Osteocyte (in vitro differentiated cells): ENCODE data around the gene TAF6L. TPM values are rescaled to one million over a fixed set of nuclear protein-coding genes. Genes with fewer than 3 reads are reported as not detected.
"Not testable (repeated sequence)": the region's sequence is repeated elsewhere in the genome, so short reads cannot be mapped to it uniquely, and the experiment has no call there.

Source experiments
- DNase-seq: peaks from one replicate; pipeline ENCODE4 v3.0.0; 2021; ENCODE audit warnings: mixed read lengths; ENCODE audit not compliant: unreplicated experiment; ENCODE audit errors: extremely low spot score
- H3K27ac Mint-ChIP-seq: one replicate; pipeline ENCODE4 v1.8.0; 2021; ENCODE audit warnings: mild to moderate bottlenecking, mixed read lengths; ENCODE audit not compliant: unreplicated experiment
- H3K27me3 Mint-ChIP-seq: one replicate; pipeline ENCODE4 v1.8.0; 2021; ENCODE audit warnings: mixed read lengths; ENCODE audit not compliant: unreplicated experiment
- H3K36me3 Mint-ChIP-seq: one replicate; pipeline ENCODE4 v1.8.0; 2021; ENCODE audit warnings: mixed read lengths; ENCODE audit not compliant: unreplicated experiment
- H3K4me1 Mint-ChIP-seq: one replicate; pipeline ENCODE4 v1.8.0; 2021; ENCODE audit warnings: mixed read lengths; ENCODE audit not compliant: unreplicated experiment
- H3K4me3 Mint-ChIP-seq: one replicate; pipeline ENCODE4 v1.8.0; 2021; ENCODE audit warnings: mild to moderate bottlenecking, moderate library complexity, mixed read lengths; ENCODE audit not compliant: unreplicated experiment
- H3K9me3 Mint-ChIP-seq: one replicate; pipeline ENCODE4 v1.8.0; 2021; ENCODE audit warnings: mixed read lengths; ENCODE audit not compliant: unreplicated experiment
- total RNA-seq: library from RNA; stranded (reverse); gene quantifications from 2 replicates; pipeline ENCODE4 v1.2.1, GENCODE V29; 2021
- TF ChIP-seq, protein P1 (sequence below): fragments of 200-600 bp; sonication (generic); IDR thresholded peaks from 2 replicates; pipeline ENCODE4 v1.5.0; 2021; ENCODE audit warnings: antibody characterized with exemption, mild to moderate bottlenecking, moderate library complexity

TAF6L gene
- total RNA-seq, 1 donor from 2014 or later: 42.8 TPM

DNA sequence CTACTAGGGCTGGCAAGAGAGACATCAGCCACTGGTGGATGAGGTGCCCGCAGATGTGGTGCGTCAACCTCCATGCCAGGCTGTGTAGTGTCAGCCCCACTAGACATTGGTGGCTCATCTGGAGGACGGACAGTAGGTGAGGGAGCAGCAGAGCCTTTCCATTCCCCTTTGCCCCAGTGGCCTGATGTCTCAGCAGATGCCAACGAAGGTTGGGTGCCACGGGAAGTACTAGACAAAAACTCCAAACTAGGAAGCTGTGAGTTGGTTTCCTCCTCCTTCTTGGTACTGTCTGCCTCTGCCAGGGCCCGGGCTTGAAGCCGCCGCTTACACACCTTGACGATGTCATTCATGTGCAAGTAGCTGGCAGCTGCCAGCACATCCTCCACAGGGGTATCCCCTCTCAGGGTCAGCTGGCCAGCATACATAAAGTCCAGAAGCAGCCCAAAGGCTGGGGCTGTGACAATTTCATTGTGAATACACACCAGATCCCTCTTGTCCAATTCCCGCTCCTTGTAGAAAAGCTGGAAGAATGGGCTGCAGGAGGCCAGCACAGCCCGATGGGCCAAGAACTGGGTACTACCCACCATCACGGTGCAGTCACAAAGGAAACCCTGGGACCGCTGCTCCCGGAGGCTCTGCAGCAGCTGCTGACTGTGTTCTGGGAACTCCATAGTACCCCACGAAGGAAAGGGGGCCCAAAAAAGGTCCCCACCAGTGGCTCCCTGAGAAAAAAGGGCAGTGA lies 18.0 kb upstream of the TAF6L start:
- TF ChIP-seq, protein P1, sequence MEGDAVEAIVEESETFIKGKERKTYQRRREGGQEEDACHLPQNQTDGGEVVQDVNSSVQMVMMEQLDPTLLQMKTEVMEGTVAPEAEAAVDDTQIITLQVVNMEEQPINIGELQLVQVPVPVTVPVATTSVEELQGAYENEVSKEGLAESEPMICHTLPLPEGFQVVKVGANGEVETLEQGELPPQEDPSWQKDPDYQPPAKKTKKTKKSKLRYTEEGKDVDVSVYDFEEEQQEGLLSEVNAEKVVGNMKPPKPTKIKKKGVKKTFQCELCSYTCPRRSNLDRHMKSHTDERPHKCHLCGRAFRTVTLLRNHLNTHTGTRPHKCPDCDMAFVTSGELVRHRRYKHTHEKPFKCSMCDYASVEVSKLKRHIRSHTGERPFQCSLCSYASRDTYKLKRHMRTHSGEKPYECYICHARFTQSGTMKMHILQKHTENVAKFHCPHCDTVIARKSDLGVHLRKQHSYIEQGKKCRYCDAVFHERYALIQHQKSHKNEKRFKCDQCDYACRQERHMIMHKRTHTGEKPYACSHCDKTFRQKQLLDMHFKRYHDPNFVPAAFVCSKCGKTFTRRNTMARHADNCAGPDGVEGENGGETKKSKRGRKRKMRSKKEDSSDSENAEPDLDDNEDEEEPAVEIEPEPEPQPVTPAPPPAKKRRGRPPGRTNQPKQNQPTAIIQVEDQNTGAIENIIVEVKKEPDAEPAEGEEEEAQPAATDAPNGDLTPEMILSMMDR: no peak
- Mint-ChIP-seq H3K27me3 (no peaks in the 10 kb centered on the region), H3K9me3 (no peaks in the 10 kb centered on the region), H3K4me3 (peak overlapping the region; percentile 95), H3K27ac (peak overlapping the region; percentile 99), H3K4me1 (peaks cover 19% of the 10 kb centered on the region), H3K36me3 (peaks cover 5% of the 10 kb centered on the region)
- DNase-seq: no peak

DNA sequence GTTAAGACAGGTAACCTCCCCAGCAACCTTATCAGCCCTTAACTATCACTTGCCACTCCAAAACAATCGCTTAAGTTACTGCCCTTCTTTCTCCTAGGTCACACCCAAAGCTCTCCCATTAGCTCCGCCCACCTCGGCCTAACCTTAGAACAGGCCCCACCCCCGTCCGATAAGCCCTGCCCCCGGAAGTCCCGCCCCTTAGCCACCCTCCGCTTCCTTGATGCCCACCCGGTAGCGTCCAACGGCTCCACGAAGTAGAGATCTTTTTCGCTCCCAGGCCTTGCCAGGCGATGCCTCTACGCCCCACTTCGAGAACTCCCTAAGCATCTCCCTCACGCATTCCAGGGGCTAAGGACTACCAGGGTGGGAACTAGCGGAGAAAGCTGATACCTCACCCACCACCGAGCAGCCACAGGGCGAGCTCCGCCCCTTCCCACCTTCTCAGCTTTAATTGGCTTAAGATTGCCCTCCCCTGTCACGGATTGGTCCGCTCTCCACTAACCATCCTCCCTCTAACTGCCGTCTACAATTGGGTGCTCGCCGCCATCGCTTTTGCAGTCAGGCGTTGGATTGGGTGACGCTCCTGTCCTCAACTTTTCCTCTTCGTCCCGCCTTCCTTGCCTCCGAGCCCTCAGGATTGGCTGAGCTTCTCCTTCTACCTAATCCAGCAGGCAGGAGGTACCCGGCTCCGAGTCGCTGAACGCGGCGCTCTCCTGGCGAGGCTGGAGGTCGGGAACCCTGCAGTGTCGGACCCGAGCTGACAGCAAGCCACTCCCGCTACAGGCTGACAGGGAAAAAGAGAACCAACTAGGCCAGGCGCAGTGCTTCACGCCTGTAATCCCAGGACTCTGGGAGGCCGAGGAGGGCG lies 17.2 kb upstream of the TAF6L start, which contains the start of gene ZBTB3:
ZBTB3 (minus strand) TSS at position 425 of the 868 bp plus-strand sequence. CDS start 496 bp downstream, outside the sequence.
- DNase-seq: peak; percentile 98
- peaks cover 4% of the 10 kb centered on the region for H3K36me3 Mint-ChIP-seq

DNA sequence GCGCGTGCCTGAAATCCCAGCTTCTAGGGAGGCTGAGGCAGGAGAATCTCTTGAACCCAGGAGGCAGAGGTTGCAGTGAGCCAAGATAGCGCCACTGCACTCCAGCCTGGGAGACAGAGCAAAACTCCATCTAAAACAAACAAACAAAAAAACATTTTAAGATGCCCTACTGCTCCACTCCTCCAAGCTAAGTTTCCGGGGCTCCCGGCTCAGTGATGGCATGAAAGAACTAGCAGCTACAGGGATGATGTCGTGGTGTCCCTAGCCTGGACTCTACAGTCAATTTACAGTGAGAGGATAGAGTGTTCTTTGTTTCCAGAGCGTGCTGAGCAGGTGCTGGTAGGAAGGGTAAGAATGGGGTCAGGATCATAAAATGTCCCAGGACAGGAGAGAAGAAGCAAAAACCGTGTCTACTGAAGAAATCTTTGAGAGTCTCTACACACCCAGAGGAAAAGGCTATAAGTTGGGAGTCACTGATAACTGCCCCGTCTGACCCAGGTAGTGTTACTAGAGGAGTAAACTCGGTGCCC lies 16.0 kb upstream of the TAF6L start:
- H3K9me3 Mint-ChIP-seq: no peaks in the 10 kb centered on the region
- H3K4me1 Mint-ChIP-seq: peaks cover 15% of the 10 kb centered on the region
- peak overlapping the region; percentile 95 for H3K4me3 Mint-ChIP-seq
- peaks cover 1% of the 10 kb centered on the region for H3K36me3 Mint-ChIP-seq
- H3K27ac Mint-ChIP-seq: peak overlapping the region; percentile 7
- no peaks in the 10 kb centered on the region for H3K27me3 Mint-ChIP-seq
- DNase-seq: no peak
- TF ChIP-seq, protein P1: no peak

More for the DNA sequence above, 17.2 kb upstream of the TAF6L start, which contains the start of gene ZBTB3:
- no peaks in the 10 kb centered on the region for H3K9me3 Mint-ChIP-seq
- peak within 1 kb of the TSS; percentile 95 for H3K4me3 Mint-ChIP-seq
- H3K4me1 Mint-ChIP-seq: peaks cover 17% of the 10 kb centered on the region
- H3K27ac Mint-ChIP-seq: peak within 1 kb of the TSS; percentile 99
- no peaks in the 10 kb centered on the region for H3K27me3 Mint-ChIP-seq
- TF ChIP-seq, protein P1: no peak

DNA sequence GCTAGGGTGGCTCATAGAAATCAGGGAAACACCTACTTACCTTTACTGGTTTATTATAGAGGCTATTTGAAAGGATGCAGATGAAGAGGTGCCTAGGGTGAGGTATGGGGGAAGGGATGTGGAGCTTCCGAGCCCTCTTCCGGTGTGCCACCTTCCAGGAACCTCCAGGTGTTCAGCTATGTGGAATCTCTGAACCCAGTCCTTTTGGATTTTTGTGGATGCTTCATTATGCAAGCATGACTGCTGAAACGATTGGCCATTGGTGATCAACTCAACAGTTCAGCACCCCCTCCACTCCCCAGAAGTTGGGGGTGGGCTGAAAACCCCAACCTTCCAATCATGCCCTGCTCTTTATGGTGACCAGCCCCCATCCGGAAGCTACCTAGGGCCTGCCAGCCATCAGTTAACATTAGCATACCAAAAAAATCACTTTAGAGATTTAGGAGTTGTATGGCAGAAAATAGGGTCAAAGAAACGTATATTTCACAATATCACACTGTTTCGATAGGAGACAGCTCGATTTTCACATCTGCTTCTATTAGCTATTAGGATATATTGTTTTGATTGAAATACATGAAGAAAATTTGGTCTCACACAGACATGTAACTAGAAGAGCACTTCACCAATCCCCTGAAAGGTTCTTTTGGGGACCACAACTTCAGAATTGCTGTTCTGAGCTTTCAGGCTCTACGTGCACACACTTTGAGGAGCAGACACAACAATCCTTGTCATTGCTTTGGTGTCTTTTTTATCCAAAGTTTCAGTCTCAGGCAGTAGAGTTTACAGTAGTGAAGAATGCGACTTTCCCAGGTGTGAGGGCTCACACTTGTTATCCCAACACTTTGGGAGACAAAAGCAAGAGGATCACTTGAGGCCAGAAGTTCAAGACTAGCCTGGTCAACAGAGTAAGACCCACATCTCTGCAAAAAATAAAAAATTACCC lies 13.1 kb upstream of the TAF6L start:
- Mint-ChIP-seq H3K36me3 (peaks cover 3% of the 10 kb centered on the region), H3K27me3 (no peaks in the 10 kb centered on the region), H3K4me1 (peaks cover 26% of the 10 kb centered on the region), H3K4me3 (no peak overlapping the region), H3K9me3 (no peaks in the 10 kb centered on the region), H3K27ac (no peak overlapping the region)
- TF ChIP-seq, protein P1: no peak
- no peak for DNase-seq

DNA sequence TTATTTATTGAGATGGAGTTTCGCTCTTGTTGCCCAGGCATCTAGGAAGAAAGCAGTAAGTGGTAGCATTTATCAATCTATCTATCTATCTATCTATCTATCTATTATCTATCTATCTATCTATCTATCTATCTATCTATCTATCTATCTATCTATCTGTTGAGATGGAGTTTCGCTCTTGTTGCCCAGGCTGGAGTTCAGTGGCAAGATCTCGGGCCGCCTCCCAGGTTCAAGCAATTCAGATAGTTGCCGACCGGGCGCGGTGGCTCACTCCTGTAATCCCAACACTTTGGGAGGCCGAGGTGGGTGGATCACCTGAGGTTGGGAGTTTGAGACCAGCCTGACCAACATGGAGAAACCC lies 10.3 kb upstream of the TAF6L start:
- H3K4me3 Mint-ChIP-seq: peak overlapping the region; percentile 94
- not testable (repeated sequence) for H3K36me3 Mint-ChIP-seq, H3K27me3 Mint-ChIP-seq, H3K9me3 Mint-ChIP-seq, DNase-seq
- H3K4me1 Mint-ChIP-seq: peaks cover 17% of the 10 kb centered on the region
- H3K27ac Mint-ChIP-seq: peak overlapping the region; percentile 90
